ENCODE results near the gene ABCC5. TPM values are rescaled to one million over a fixed set of nuclear protein-coding genes. Genes with fewer than 3 reads are reported as not detected.

Gene ABCC5
- total RNA-seq, 1 experiment from 2014 or later = 9.4 TPM

- no peak for DNase-seq (ENCODE audit: extremely low read depth, low read depth)
Observed at GRCh38 chr3:183931881-183932280, 85.8 kb downstream of the ABCC5 start.

- no peak for DNase-seq (ENCODE audit: extremely low read depth, low read depth)
Observed at GRCh38 chr3:183930086-183930485, 87.6 kb downstream of the ABCC5 start.

GRCh38 chr3:183927059-183927458, 90.6 kb downstream of the ABCC5 start:
- no peak for DNase-seq (ENCODE audit: extremely low read depth, low read depth)

- DNase-seq (ENCODE audit: extremely low read depth, low read depth) = no peak
Observed at GRCh38 chr3:183924956-183925355, 92.7 kb downstream of the ABCC5 start.

GRCh38 chr3:183924543-183924942, 93.1 kb downstream of the ABCC5 start:
- DNase-seq (ENCODE audit: extremely low read depth, low read depth) = no peak

- DNase-seq (ENCODE audit: extremely low read depth, low read depth) = no peak
Observed at GRCh38 chr3:183922421-183922820, 95.3 kb downstream of the ABCC5 start.

- no peak for DNase-seq (ENCODE audit: extremely low read depth, low read depth)
Observed at GRCh38 chr3:183921096-183921495, 96.6 kb downstream of the ABCC5 start.

GRCh38 chr3:183920416-183920815, 97.3 kb downstream of the ABCC5 start:
- no peak for DNase-seq (ENCODE audit: extremely low read depth, low read depth)

- DNase-seq (ENCODE audit: extremely low read depth, low read depth) = no peak
Observed at GRCh38 chr3:183918178-183918577, 99.5 kb downstream of the ABCC5 start.

- no peak for DNase-seq (ENCODE audit: extremely low read depth, low read depth)
Observed at GRCh38 chr3:183917776-183918175, 99.9 kb downstream of the ABCC5 start.

- no peak for DNase-seq (ENCODE audit: extremely low read depth, low read depth)
Observed at GRCh38 chr3:183914856-183915255, 102.8 kb downstream of the ABCC5 start.

- no peak for DNase-seq (ENCODE audit: extremely low read depth, low read depth)
Observed at GRCh38 chr3:183913580-183913920, 104.1 kb downstream of the ABCC5 start.

GRCh38 chr3:183912895-183913579, 104.6 kb downstream of the ABCC5 start:
- no peak for DNase-seq (ENCODE audit: extremely low read depth, low read depth)

- no peak for DNase-seq (ENCODE audit: extremely low read depth, low read depth)
Observed at GRCh38 chr3:183911763-183912506, 105.7 kb downstream of the ABCC5 start.

GRCh38 chr3:183911087-183911486, 106.6 kb downstream of the ABCC5 start:
- DNase-seq (ENCODE audit: extremely low read depth, low read depth) = no peak

GRCh38 chr3:183909030-183909600, 108.6 kb downstream of the ABCC5 start:
- no peak for DNase-seq (ENCODE audit: extremely low read depth, low read depth)

GRCh38 chr3:183907911-183908331, 109.8 kb downstream of the ABCC5 start:
- no peak for DNase-seq (ENCODE audit: extremely low read depth, low read depth)

- DNase-seq (ENCODE audit: extremely low read depth, low read depth) = no peak
Observed at GRCh38 chr3:183907176-183907575, 110.5 kb downstream of the ABCC5 start.

GRCh38 chr3:183906234-183906921, 111.3 kb downstream of the ABCC5 start:
- no peak for DNase-seq (ENCODE audit: extremely low read depth, low read depth)

GRCh38 chr3:183904833-183905780, 112.6 kb downstream of the ABCC5 start:
- no peak for DNase-seq (ENCODE audit: extremely low read depth, low read depth)

Measured in NCI-H460 (cell line).